Immature natural killer cell (primary cell): ENCODE results near the gene TNS1. TPM values are rescaled to one million over a fixed set of nuclear protein-coding genes. Genes with fewer than 3 reads are reported as not detected.

Experiments
- DNase-seq, 3 donors: peaks; one replicate each; pipeline ENCODE4 v3.0.0; 2022; ENCODE audit warnings: mixed read lengths in 1 of 3
- H3K27ac Mint-ChIP-seq, 6 donors: one replicate each; pipeline ENCODE4 v1.8.0; 2020; ENCODE audit warnings: mixed read lengths in 6 of 6, mild to moderate bottlenecking in 5 of 6, inconsistent platforms in 4 of 6, moderate library complexity in 3 of 6
- H3K27me3 Mint-ChIP-seq, 3 donors: one replicate each; pipeline ENCODE4 v1.8.0; 2020 to 2021; ENCODE audit warnings: low read depth in 3 of 3, mild to moderate bottlenecking in 3 of 3, mixed read lengths in 3 of 3, moderate library complexity in 3 of 3, inconsistent platforms in 1 of 3
- H3K36me3 Mint-ChIP-seq, 3 donors: one replicate each; pipeline ENCODE4 v1.8.0; 2020; ENCODE audit warnings: mixed read lengths in 3 of 3, inconsistent platforms in 2 of 3, mild to moderate bottlenecking in 2 of 3
- H3K4me1 Mint-ChIP-seq, 2 donors: one replicate each; pipeline ENCODE4 v1.8.0; 2020; ENCODE audit warnings: inconsistent platforms in 2 of 2, mild to moderate bottlenecking in 2 of 2, mixed read lengths in 2 of 2, moderate library complexity in 1 of 2
- H3K4me3 Mint-ChIP-seq, 5 donors: one replicate each; pipeline ENCODE4 v1.8.0; 2020; ENCODE audit warnings: mild to moderate bottlenecking in 5 of 5, mixed read lengths in 5 of 5, inconsistent platforms in 3 of 5, moderate library complexity in 3 of 5
- H3K9me3 Mint-ChIP-seq, 6 donors: one replicate each; pipeline ENCODE4 v1.8.0; 2020; ENCODE audit warnings: mild to moderate bottlenecking in 6 of 6, mixed read lengths in 6 of 6, inconsistent platforms in 4 of 6, moderate library complexity in 3 of 6
- polyA plus RNA-seq, 3 donors: library from polyadenylated mRNA; unstranded; fragments of 300-500 nt; fragmentation: Illumina TruSeq; gene quantifications; one replicate each; pipeline ENCODE4 v1.2.3, GENCODE V29; 2021

TNS1 gene
- polyA plus RNA-seq, 3 donors from 2014 or later, result 0.40 TPM; not detected in 2

- no peaks in the 10 kb centered on the region for H3K36me3 Mint-ChIP-seq
- H3K27ac Mint-ChIP-seq, result no peak overlapping the region
- H3K4me1 Mint-ChIP-seq, result no peaks in the 10 kb centered on the region
- H3K27me3 Mint-ChIP-seq, result peaks cover 0 to 3% (median 2%) of the 10 kb centered on the region in 3 donors
- no peak for DNase-seq
- no peaks in the 10 kb centered on the region for H3K9me3 Mint-ChIP-seq
- no peak overlapping the region for H3K4me3 Mint-ChIP-seq
These were observed 127.7 kb downstream of the TNS1 start for GRCh38 chr2:217875138-217875537.

GRCh38 chr2:217873371-217873770 is 129.4 kb downstream of the TNS1 start:
- H3K4me1 Mint-ChIP-seq, result no peaks in the 10 kb centered on the region
- no peak overlapping the region for H3K4me3 Mint-ChIP-seq
- H3K9me3 Mint-ChIP-seq, result no peaks in the 10 kb centered on the region
- no peak for DNase-seq
- no peaks in the 10 kb centered on the region for H3K36me3 Mint-ChIP-seq
- H3K27me3 Mint-ChIP-seq, result peaks cover 0 to 3% (median 2%) of the 10 kb centered on the region in 3 donors
- no peak overlapping the region for H3K27ac Mint-ChIP-seq

- no peak overlapping the region for H3K27ac Mint-ChIP-seq
- no peak for DNase-seq
- H3K27me3 Mint-ChIP-seq, result peaks cover 0 to 3% (median 2%) of the 10 kb centered on the region in 3 donors
- H3K36me3 Mint-ChIP-seq, result no peaks in the 10 kb centered on the region
- H3K4me3 Mint-ChIP-seq, result no peak overlapping the region
- H3K9me3 Mint-ChIP-seq, result peaks cover 0 to 4% (median 0%) of the 10 kb centered on the region in 6 donors
- H3K4me1 Mint-ChIP-seq, result no peaks in the 10 kb centered on the region
These were observed 130.5 kb downstream of the TNS1 start for GRCh38 chr2:217872319-217872718.

- Mint-ChIP-seq H3K27ac (no peak overlapping the region), H3K9me3 (peaks cover 0 to 4% (median 0%) of the 10 kb centered on the region in 6 donors), H3K4me3 (no peak overlapping the region), H3K4me1 (no peaks in the 10 kb centered on the region), H3K27me3 (peaks cover 0 to 3% (median 2%) of the 10 kb centered on the region in 3 donors), H3K36me3 (no peaks in the 10 kb centered on the region)
- DNase-seq, result no peak
These were observed 132.2 kb downstream of the TNS1 start for GRCh38 chr2:217870528-217871011.

- H3K9me3 Mint-ChIP-seq, result peaks cover 0 to 4% (median 0%) of the 10 kb centered on the region in 6 donors
- H3K27me3 Mint-ChIP-seq, result peaks cover 0 to 2% (median 0%) of the 10 kb centered on the region in 3 donors
- no peaks in the 10 kb centered on the region for H3K36me3 Mint-ChIP-seq
- H3K4me1 Mint-ChIP-seq, result no peaks in the 10 kb centered on the region
- DNase-seq, result no peak
- H3K27ac Mint-ChIP-seq, result no peak overlapping the region
- no peak overlapping the region for H3K4me3 Mint-ChIP-seq
These were observed 133.9 kb downstream of the TNS1 start for GRCh38 chr2:217868911-217869334.

GRCh38 chr2:217868265-217868892 is 134.4 kb downstream of the TNS1 start:
- H3K27me3 Mint-ChIP-seq, result peaks cover 0 to 5% (median 2%) of the 10 kb centered on the region in 3 donors
- peaks cover 0 to 4% (median 0%) of the 10 kb centered on the region in 6 donors for H3K9me3 Mint-ChIP-seq
- no peak overlapping the region for H3K27ac Mint-ChIP-seq
- H3K4me3 Mint-ChIP-seq, result no peak overlapping the region
- H3K36me3 Mint-ChIP-seq, result no peaks in the 10 kb centered on the region
- DNase-seq, result no peak
- H3K4me1 Mint-ChIP-seq, result no peaks in the 10 kb centered on the region

GRCh38 chr2:217866457-217866856 is 136.3 kb downstream of the TNS1 start:
- Mint-ChIP-seq H3K27ac (no peak overlapping the region), H3K9me3 (peaks cover 0 to 4% (median 0%) of the 10 kb centered on the region in 6 donors), H3K4me3 (no peak overlapping the region), H3K4me1 (no peaks in the 10 kb centered on the region), H3K27me3 (peaks cover 0 to 5% (median 0%) of the 10 kb centered on the region in 3 donors), H3K36me3 (no peaks in the 10 kb centered on the region)
- DNase-seq, result no peak

- H3K4me1 Mint-ChIP-seq, result no peaks in the 10 kb centered on the region
These were observed 137.6 kb downstream of the TNS1 start for GRCh38 chr2:217864963-217865772.

GRCh38 chr2:217863883-217864282 is 138.9 kb downstream of the TNS1 start:
- DNase-seq, result no peak
- no peak overlapping the region for H3K27ac Mint-ChIP-seq
- H3K4me1 Mint-ChIP-seq, result no peaks in the 10 kb centered on the region
- H3K27me3 Mint-ChIP-seq, result peaks cover 0 to 5% (median 0%) of the 10 kb centered on the region in 3 donors
- H3K9me3 Mint-ChIP-seq, result peaks cover 0 to 4% (median 0%) of the 10 kb centered on the region in 6 donors
- no peaks in the 10 kb centered on the region for H3K36me3 Mint-ChIP-seq
- H3K4me3 Mint-ChIP-seq, result no peak overlapping the region

More at GRCh38 chr2:217864963-217865772, 137.6 kb downstream of the TNS1 start:
- Mint-ChIP-seq H3K4me3 (no peak overlapping the region), H3K27me3 (peaks cover 0 to 5% (median 0%) of the 10 kb centered on the region in 3 donors), H3K9me3 (peaks cover 0 to 4% (median 0%) of the 10 kb centered on the region in 6 donors), H3K27ac (no peak overlapping the region), H3K36me3 (no peaks in the 10 kb centered on the region)
- no peak for DNase-seq

- DNase-seq, result no peak
- H3K4me3 Mint-ChIP-seq, result no peak overlapping the region
- H3K27me3 Mint-ChIP-seq, result peaks cover 0 to 5% (median 0%) of the 10 kb centered on the region in 3 donors
- H3K27ac Mint-ChIP-seq, result no peak overlapping the region
- H3K4me1 Mint-ChIP-seq, result no peaks in the 10 kb centered on the region
- H3K9me3 Mint-ChIP-seq, result no peaks in the 10 kb centered on the region
- no peaks in the 10 kb centered on the region for H3K36me3 Mint-ChIP-seq
These were observed 141.4 kb downstream of the TNS1 start for GRCh38 chr2:217861334-217861877.

GRCh38 chr2:217859926-217860325 is 142.9 kb downstream of the TNS1 start:
- Mint-ChIP-seq H3K4me1 (no peaks in the 10 kb centered on the region), H3K9me3 (no peaks in the 10 kb centered on the region), H3K36me3 (no peaks in the 10 kb centered on the region), H3K27ac (peak overlapping the region in 1 of 6 donors; percentile 13), H3K27me3 (peaks cover 0 to 8% (median 3%) of the 10 kb centered on the region in 3 donors), H3K4me3 (no peak overlapping the region)
- DNase-seq, result no peak

- DNase-seq, result no peak
- Mint-ChIP-seq H3K9me3 (no peaks in the 10 kb centered on the region), H3K4me1 (no peaks in the 10 kb centered on the region), H3K27me3 (peaks cover 0 to 8% (median 5%) of the 10 kb centered on the region in 3 donors), H3K36me3 (no peaks in the 10 kb centered on the region), H3K4me3 (no peak overlapping the region), H3K27ac (no peak overlapping the region)
These were observed 144.0 kb downstream of the TNS1 start for GRCh38 chr2:217858519-217859491.
